Activated CD4-positive, alpha-beta memory T cell treated with anti-CD3 and anti-CD28 coated beads, Interleukin-2, amount 10 ng/mL, durations not matched to agents 7 days and 5 days (primary cell): Measurements from ENCODE around the gene LIX1L. TPM values are rescaled to one million over a fixed set of nuclear protein-coding genes. Genes with fewer than 3 reads are reported as not detected.
"Not testable (repeated sequence)": the region's sequence is repeated elsewhere in the genome, so short reads cannot be mapped to it uniquely, and the experiment has no call there.

ENCODE experiments used
- CTCF ChIA-PET: fragments of 350-600 bp; sonication (Branson Sonifier 250); formaldehyde crosslinking; loops from one replicate; lab custom pipeline; 2021; ENCODE audit warnings: antibody characterized with exemption, inconsistent platforms; lab: Charles Lee
- POLR2A ChIA-PET: fragments of 350-600 bp; sonication (Branson Sonifier 250); formaldehyde crosslinking; loops from one replicate; lab custom pipeline; 2021; ENCODE audit warnings: antibody characterized with exemption; lab: Charles Lee
- DNase-seq: peaks from one replicate; pipeline ENCODE4 v3.0.0-alpha.2; 2020
- H3K27ac Mint-ChIP-seq: one replicate; pipeline ENCODE4 v1.8.0; 2021; ENCODE audit warnings: mild to moderate bottlenecking, mixed read lengths
- H3K27me3 Mint-ChIP-seq: one replicate; pipeline ENCODE4 v1.8.0; 2021; ENCODE audit warnings: mixed read lengths
- H3K36me3 Mint-ChIP-seq: one replicate; pipeline ENCODE4 v1.8.0; 2021; ENCODE audit warnings: low read depth, mixed read lengths
- H3K4me1 Mint-ChIP-seq: one replicate; pipeline ENCODE4 v1.8.0; 2021; ENCODE audit warnings: mixed read lengths
- H3K4me3 Mint-ChIP-seq: one replicate; pipeline ENCODE4 v1.8.0; 2021; ENCODE audit warnings: mild to moderate bottlenecking, mixed read lengths
- H3K9me3 Mint-ChIP-seq: one replicate; pipeline ENCODE4 v1.8.0; 2021; ENCODE audit warnings: mixed read lengths
- total RNA-seq, 2 experiments: library from RNA; stranded (reverse); gene quantifications; one replicate each; pipeline ENCODE4 v1.2.3, GENCODE V29; 2021

The LIX1L gene
- total RNA-seq, 2 experiments from 2014 or later, result 50.3 to 51.0 TPM

DNA sequence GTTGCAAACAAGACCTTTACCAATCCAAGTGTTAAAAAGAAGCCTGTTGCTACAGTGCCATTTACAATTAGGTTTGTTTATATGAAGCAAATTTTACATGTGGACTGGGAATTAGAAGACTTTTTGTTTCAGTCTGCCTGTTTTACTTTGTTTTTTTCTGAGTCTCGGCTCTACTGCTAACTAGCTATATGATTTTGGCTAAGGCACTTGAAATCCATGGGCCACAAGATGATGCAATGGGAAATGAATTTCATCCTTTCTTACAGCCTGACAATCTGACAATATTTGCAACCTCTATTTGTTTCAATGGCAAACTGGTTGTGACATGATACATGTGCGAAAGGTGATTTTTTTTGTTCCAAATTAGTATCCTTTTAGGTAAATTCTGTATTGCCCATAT lies 35.6 kb downstream of the LIX1L start:
- peaks cover 32% of the 10 kb centered on the region for H3K4me1 Mint-ChIP-seq
- H3K4me3 Mint-ChIP-seq, result no peak overlapping the region
- H3K27ac Mint-ChIP-seq, result peak overlapping the region; percentile 49
- H3K27me3 Mint-ChIP-seq, result no peaks in the 10 kb centered on the region
- H3K9me3 Mint-ChIP-seq, result no peaks in the 10 kb centered on the region
- H3K36me3 Mint-ChIP-seq, result peaks cover 16% of the 10 kb centered on the region
- CTCF ChIA-PET, result interaction anchor here (1.3 kb wide), 1 partner anchor 31 kb away, joined by 3 read pairs; no protein-coding TSS in a partner anchor
- no peak for DNase-seq
- POLR2A ChIA-PET, result interaction anchor here (1.4 kb wide), 2 partner anchors 40 to 57 kb away, joined by 3 to 4 read pairs; no protein-coding TSS in a partner anchor

DNA sequence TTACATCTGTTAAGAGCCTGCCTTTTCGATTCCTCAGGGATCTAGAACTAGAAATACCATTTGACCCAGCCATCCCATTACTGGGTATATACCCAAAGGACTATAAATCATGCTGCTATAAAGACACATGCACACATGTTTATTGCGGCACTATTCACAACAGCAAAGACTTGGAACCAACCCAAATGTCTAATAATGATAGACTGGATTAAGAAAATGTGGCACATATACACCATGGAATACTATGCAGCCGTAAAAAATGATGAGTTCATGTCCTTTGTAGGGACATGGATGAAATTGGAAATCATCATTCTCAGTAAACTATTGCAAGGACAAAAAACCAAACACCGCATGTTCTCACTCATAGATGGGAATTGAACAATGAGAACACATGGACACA lies 37.5 kb downstream of the LIX1L start:
- DNase-seq, H3K27ac Mint-ChIP-seq, CTCF ChIA-PET, H3K27me3 Mint-ChIP-seq, H3K9me3 Mint-ChIP-seq: not testable (repeated sequence)
- POLR2A ChIA-PET, result interaction anchor here (4.6 kb wide), 1 partner anchor 8 kb away, joined by 73 read pairs; the partner anchor contains the start of gene RBM8A
- Mint-ChIP-seq H3K4me3 (peak overlapping the region; percentile 90), H3K4me1 (peaks cover 42% of the 10 kb centered on the region), H3K36me3 (peaks cover 28% of the 10 kb centered on the region)

DNA sequence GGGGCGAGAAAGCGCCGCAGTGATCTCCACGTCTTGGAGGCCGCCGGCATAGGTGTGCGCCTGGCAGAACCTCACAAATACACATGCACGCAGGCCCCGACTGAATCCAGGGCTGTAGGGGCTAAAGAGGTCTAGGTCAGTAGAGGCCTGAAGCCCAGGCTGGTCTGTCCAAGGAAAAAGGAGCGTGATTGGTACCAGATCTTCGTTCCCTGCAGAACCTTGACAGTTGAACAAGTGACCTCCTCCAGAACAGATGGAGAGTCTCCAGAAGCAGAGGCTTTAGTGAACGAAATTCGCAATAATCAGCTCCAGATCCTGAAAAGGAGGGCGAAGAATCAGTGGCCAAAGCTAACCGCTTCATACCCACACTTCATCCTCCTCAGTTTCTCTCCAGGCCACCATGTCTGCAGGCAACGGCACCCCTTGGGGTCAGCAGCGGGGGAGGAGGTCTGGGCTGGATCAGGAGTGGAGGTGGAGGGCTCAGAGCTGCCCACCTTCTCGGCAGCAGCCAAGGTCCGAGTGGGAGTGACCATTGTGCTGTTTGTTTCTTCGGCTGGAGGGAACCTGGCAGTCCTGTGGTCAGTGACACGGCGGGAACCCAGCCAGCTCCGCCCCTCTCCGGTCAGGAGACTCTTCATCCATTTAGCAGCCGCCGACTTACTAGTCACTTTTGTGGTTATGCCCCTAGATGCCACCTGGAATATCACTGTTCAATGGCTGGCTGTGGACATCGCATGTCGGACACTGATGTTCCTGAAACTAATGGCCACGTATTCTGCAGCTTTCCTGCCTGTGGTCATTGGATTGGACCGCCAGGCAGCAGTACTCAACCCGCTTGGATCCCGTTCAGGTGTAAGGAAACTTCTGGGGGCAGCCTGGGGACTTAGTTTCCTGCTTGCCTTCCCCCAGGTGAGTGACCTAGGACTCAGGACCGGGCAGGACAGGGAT lies 38.6 kb downstream of the LIX1L start:
- DNase-seq, result peak; percentile 33
- ChIA-PET CTCF (interaction anchor here (1.1 to 2.0 kb wide), 6 partner anchors 8 to 95 kb away, joined by 3 to 15 read pairs (median 4); partner anchors contain the start of genes NUDT17, PIAS3 and RBM8A), POLR2A (interaction anchor here (0.6 to 4.6 kb wide), 24 partner anchors 9 to 133 kb away, joined by 3 to 73 read pairs (median 6); partner anchors contain the start of genes ANKRD34A, ITGA10, LIX1L and NUDT17)
- Mint-ChIP-seq H3K4me3 (peak overlapping the region; percentile 90), H3K9me3 (no peaks in the 10 kb centered on the region), H3K27ac (peak overlapping the region; percentile 94), H3K36me3 (peaks cover 33% of the 10 kb centered on the region), H3K27me3 (no peaks in the 10 kb centered on the region), H3K4me1 (peaks cover 45% of the 10 kb centered on the region)

DNA sequence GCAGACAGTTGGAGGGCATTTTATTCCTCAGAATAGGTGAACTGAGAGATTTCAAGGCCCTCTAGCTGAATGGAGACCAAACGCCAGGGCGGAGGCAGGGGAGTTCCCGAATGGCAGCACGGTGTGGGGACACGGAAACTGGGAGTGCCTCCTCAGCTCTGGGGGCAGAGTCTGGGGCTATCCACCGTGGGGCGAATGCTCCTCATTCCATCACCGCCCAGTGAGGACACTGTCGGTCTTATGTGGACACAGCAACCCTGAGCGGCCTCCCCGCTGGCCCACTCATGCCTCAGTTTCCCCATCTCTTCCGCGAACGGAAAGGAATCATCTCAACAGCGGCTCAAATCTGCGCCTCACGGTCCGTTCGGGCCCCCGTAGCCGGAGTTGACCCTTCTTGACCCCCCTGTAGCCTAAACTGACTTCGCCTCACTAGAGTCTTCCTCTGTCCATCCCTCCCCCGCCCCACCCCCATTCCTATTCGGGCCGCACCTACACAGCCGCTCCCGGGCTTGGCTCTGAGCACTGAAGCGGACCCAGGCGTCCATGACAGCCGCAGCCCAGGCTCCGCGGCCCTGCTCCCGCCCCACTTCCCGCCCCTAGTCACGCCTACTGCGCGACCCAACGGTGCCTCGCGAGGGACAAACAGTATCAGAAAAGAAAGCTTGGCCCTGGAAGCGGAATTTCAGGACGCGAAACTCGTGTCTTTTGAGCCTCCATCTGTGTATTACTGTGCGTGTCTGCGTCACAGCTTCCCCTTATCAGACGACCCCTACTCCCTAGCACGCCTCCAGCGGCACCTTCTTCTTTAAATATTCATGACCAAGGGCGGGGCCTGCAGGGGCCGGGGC lies 39.4 kb downstream of the LIX1L start, which contains the start of gene PEX11B:
PEX11B (minus strand) TSS at position 574 of the 848 bp plus-strand sequence; CDS start at position 545, 29 bp downstream.
- CTCF ChIA-PET, result interaction anchor here (0.8 to 2.0 kb wide), 7 partner anchors 9 to 94 kb away, joined by 3 to 15 read pairs (median 4); partner anchors contain the start of genes NUDT17, PIAS3 and RBM8A
- no peaks in the 10 kb centered on the region for H3K9me3 Mint-ChIP-seq
- peak; percentile 92 for DNase-seq
- peak within 1 kb of the TSS; percentile 90 for H3K4me3 Mint-ChIP-seq
- H3K27me3 Mint-ChIP-seq, result no peaks in the 10 kb centered on the region
- peak within 1 kb of the TSS; percentile 94 for H3K27ac Mint-ChIP-seq
- POLR2A ChIA-PET, result interaction anchor here (0.6 to 4.6 kb wide), 25 partner anchors 8 to 133 kb away, joined by 3 to 73 read pairs (median 5); partner anchors contain the start of genes ANKRD34A, ITGA10, LIX1L and NUDT17
- peaks cover 39% of the 10 kb centered on the region for H3K36me3 Mint-ChIP-seq
- peaks cover 47% of the 10 kb centered on the region for H3K4me1 Mint-ChIP-seq

DNA sequence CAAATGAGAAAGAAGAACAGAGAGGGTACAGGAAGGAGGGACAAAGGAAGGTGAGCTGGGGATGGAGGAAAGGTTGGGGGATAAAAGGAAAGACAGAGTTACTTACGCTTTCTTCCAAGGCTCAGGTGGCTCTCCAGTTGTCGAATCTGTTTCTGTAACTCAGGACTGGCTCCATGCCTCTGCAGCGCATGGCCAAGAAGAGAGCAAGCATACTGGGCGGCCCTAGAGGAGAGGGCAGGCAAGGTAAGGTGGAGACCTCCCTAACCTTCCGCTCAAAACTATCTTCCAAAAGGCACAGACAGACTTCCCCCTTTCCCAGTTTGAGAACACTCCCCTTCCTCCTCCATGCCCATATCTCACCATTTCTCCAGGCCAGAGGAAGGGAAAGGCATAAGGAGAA lies 40.2 kb downstream of the LIX1L start:
- Mint-ChIP-seq H3K4me1 (peaks cover 47% of the 10 kb centered on the region), H3K9me3 (no peaks in the 10 kb centered on the region), H3K36me3 (peaks cover 39% of the 10 kb centered on the region), H3K4me3 (peak overlapping the region; percentile 90), H3K27me3 (no peaks in the 10 kb centered on the region), H3K27ac (peak overlapping the region; percentile 94)
- ChIA-PET POLR2A (interaction anchor here (0.7 to 4.6 kb wide), 11 partner anchors 7 to 72 kb away, joined by 3 to 73 read pairs (median 9); partner anchors contain the start of genes ANKRD34A, ITGA10, LIX1L and NUDT17), CTCF (interaction anchor here (0.8 to 2.0 kb wide), 2 partner anchors 10 to 72 kb away, joined by 4 to 15 read pairs; partner anchors contain the start of genes NUDT17 and RBM8A)
- no peak for DNase-seq

DNA sequence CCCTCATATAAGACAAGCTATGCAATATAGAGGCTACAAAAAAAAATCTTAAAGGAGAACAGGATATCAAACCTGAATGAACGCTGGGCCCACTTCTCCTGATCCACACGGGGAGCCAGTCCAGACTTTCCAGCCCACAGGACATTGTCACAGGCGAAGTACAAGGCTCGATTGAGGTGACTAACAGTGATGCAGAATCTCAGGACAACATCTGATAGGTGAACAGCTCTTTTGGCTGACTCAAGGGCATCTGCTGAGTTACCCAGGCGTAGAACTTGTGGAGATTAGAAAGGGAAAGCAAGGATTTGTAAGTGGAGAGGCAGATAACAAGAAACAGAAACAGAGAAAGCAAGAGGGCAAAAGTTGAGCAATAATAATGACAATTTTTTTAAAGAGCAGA lies 41.1 kb downstream of the LIX1L start:
- Mint-ChIP-seq H3K4me1 (peaks cover 47% of the 10 kb centered on the region), H3K27ac (no peak overlapping the region), H3K36me3 (peaks cover 45% of the 10 kb centered on the region), H3K9me3 (no peaks in the 10 kb centered on the region), H3K27me3 (no peaks in the 10 kb centered on the region), H3K4me3 (peak overlapping the region; percentile 90)
- ChIA-PET CTCF (interaction anchor here (0.7 to 1.2 kb wide), 3 partner anchors 41 to 121 kb away, joined by 3 to 4 read pairs (median 3); partner anchors contain the start of gene LIX1L), POLR2A (interaction anchor here (3.8 to 4.6 kb wide), 3 partner anchors 11 to 49 kb away, joined by 31 to 73 read pairs (median 38); partner anchors contain the start of genes ANKRD34A, LIX1L, POLR3GL and RBM8A)
- no peak for DNase-seq

DNA sequence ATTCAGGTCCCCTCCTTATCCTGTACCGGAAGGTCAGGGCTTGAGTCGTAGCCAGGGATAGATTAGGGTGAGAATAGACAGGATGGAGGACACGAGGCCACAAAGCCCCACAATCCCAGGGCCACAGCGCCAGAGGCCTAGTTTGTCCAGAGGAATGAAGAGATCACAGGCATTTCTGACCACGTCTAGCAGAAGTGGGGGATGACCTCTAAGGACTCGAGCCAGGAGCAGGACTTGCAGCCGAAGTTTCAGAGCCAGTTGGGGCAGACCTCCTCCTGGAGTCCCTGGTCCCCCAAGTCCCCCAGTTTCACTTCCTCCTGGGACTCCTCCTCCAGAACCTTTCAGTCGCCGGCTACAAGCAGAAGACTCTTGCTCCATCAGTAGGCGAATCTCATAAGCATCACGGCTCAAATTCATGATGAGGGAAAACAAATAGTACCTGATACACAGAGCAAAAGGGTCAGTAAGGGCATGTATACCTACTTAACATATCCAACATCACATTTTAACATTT lies 45.6 kb downstream of the LIX1L start:
- POLR2A ChIA-PET, result interaction anchor here (1.3 to 4.3 kb wide), 2 partner anchors 15 to 67 kb away, joined by 4 to 17 read pairs; partner anchors contain the start of genes NUDT17 and RBM8A
- CTCF ChIA-PET, result interaction anchor here (0.7 to 2.0 kb wide), 2 partner anchors 19 to 100 kb away, joined by 3 to 6 read pairs; no protein-coding TSS in a partner anchor
- no peaks in the 10 kb centered on the region for H3K27me3 Mint-ChIP-seq

DNA sequence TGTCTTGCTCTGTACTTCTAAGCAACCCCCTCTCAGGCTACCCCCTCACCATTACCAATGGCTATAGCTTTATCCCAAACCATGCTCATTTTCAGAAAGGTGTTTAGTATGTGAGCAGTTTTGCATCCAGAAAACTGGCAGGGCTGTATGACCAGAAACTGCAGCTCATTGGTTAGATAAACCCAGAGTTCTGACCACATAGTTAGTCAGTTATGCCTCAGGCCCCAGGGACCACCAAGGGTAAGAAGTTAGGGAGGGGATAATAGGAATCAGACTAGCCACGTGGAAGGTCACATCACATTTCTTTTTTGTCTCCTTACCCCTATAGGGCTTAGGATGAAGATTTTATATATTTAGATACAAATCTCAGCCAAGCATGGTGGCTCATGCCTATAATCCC lies 49.2 kb downstream of the LIX1L start:
- Mint-ChIP-seq H3K27me3 (no peaks in the 10 kb centered on the region), H3K4me1 (peaks cover 9% of the 10 kb centered on the region), H3K4me3 (no peak overlapping the region), H3K27ac (no peak overlapping the region), H3K9me3 (no peaks in the 10 kb centered on the region), H3K36me3 (peaks cover 31% of the 10 kb centered on the region)
- no peak for DNase-seq
- POLR2A ChIA-PET, result interaction anchor here (1.2 to 3.3 kb wide), 3 partner anchors 10 to 19 kb away, joined by 3 to 13 read pairs (median 12); partner anchors contain the start of genes PEX11B and RBM8A
- CTCF ChIA-PET, result interaction anchor here (0.9 to 3.1 kb wide), 10 partner anchors 10 to 64 kb away, joined by 3 to 27 read pairs (median 5); partner anchors contain the start of genes NUDT17, POLR3GL and RBM8A

More for the DNA sequence above, 45.6 kb downstream of the LIX1L start:
- DNase-seq, result no peak
- Mint-ChIP-seq H3K4me1 (peaks cover 23% of the 10 kb centered on the region), H3K9me3 (no peaks in the 10 kb centered on the region), H3K36me3 (peaks cover 55% of the 10 kb centered on the region), H3K4me3 (no peak overlapping the region), H3K27ac (no peak overlapping the region)

DNA sequence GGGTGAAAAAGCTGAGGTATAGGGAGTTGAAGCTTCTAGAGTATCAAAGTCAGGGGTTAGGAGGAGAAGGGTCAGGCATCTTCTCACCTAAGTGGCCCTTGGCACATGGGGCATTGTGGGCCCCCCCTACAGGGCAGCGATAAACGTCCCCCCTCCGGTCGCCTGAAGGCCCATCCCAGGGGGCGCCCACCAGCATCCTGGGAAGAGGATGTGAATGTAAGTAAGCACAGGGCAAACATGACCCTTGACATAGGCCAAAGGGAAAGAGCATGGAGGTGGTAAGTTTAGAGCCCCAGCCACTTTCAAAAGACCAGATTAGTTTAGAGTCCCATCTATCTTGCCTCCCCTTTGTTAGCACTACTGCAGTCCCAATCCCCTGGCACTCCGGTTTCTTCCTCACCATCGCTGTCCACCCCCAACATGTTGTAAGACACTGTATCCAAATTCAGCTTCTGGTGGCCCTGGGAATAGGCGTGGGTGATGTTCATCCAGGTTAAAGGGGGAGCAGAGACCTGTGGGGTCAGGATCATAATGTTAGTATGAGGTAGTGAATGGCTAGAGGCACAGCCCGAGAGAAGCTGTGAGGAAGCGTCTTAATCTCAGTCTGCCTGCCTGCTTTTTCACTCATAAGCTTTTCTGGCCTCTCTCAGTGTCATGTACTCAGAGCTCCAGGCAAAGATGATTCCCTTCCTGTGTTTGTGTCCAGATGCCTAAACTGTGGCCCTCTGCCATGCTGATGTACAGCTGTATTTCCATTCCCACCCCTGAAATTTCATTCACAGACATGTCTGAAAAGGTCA lies 50.7 kb downstream of the LIX1L start:
- ChIA-PET POLR2A (interaction anchor here (1.0 to 2.7 kb wide), 6 partner anchors 11 to 51 kb away, joined by 3 to 13 read pairs (median 4); partner anchors contain the start of genes LIX1L, PEX11B and RBM8A), CTCF (interaction anchor here (1.5 to 3.1 kb wide), 3 partner anchors 16 to 62 kb away, joined by 5 to 27 read pairs (median 9); partner anchors contain the start of gene NUDT17)
- H3K36me3 Mint-ChIP-seq, result peaks cover 21% of the 10 kb centered on the region
- H3K27me3 Mint-ChIP-seq, result no peaks in the 10 kb centered on the region
- no peak overlapping the region for H3K4me3 Mint-ChIP-seq
- peaks cover 9% of the 10 kb centered on the region for H3K4me1 Mint-ChIP-seq
- H3K27ac Mint-ChIP-seq, result no peak overlapping the region
- H3K9me3 Mint-ChIP-seq, result no peaks in the 10 kb centered on the region
- no peak for DNase-seq

DNA sequence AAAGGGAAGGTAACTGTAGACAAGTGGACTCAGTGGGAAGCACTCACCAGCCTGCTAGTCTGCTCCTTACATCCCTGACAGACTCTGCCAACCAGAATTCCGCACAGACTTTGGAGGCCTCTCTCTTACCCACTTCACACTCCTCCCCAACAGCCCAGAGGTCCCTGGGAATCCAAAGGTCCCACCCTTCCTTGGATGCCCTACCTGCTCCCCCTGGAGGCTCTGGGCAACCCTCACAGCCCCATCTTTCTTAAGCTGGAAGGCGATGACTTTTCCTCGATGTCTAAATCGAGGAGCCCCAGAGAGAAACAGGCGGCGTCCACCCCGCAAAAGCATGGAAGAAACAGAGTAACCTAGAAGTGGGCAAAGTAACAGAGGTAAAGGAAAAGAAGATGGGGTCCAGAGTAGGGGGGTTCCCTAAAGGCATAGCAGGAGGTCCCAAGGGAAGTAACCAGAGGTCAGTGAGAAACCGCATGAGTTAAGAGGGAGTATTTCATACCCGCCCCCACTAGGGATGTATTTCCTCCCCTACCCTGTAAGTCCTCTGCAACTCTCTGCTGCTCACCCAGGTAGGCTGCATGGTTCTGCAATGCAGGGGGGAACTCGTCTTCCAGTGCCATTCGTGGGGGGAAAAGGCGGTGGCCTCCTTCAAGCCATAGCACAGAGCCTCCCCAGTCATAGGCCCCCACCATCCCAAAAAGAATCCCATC lies 56.4 kb downstream of the LIX1L start:
- ChIA-PET CTCF (interaction anchor here (0.9 to 1.4 kb wide), 2 partner anchors 9 to 55 kb away, joined by 4 read pairs; no protein-coding TSS in a partner anchor), POLR2A (no interaction called here)
- no peak for DNase-seq
- Mint-ChIP-seq H3K4me3 (no peak overlapping the region), H3K4me1 (no peaks in the 10 kb centered on the region), H3K27me3 (no peaks in the 10 kb centered on the region), H3K9me3 (no peaks in the 10 kb centered on the region), H3K27ac (no peak overlapping the region), H3K36me3 (no peaks in the 10 kb centered on the region)
